ENCODE measurements around the gene KLF16. TPM values are rescaled to one million over a fixed set of nuclear protein-coding genes. Genes with fewer than 3 reads are reported as not detected.

KLF16 gene
- total RNA-seq, 5 donors from 2014 or later (not counting 1 experiment from before 2014, with no cell fraction given): 29.8 to 61.4 (median 32.7) TPM

DNA sequence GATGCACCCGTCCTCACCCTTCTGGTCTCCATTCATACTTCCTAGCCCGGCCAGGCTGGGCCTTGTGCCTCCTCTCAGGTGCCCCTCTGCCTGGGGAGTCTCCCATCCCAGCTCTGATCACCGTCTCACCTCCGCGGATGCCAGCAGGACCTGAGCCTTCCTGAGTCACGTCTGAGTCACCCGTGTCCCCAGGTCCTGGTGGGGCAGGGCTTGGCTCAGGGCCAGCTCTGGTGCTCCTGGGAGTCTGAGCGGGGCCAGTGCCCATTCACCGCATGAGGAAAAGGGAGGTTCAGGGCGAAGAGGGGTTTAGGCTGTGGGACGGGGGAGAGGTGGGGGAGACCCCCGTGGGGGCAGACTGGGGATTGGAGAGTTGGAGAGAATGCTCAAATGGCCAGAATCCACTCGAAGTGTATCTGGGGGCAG is 51.9 kb downstream of the KLF16 start:
- Histone ChIP-seq H3K27me3 (replicated peaks in 1 of 2; ENCODE audit: control insufficient read depth in 2 of 2, extremely low read depth in 1 of 2, insufficient read depth in 2 of 2, low read length in 1 of 2) (no peaks in the 10 kb centered on the region), H3K4me3 (ENCODE audit: control insufficient read depth in 1 of 2, extremely low read depth in 1 of 2, low read length in 1 of 2) (peak overlapping the region in 1 of 2 donors; percentile 65), H3K36me3 (ENCODE audit: control insufficient read depth in 2 of 2, extremely low read depth in 1 of 2, insufficient read depth in 1 of 2, low read length in 1 of 2) (peaks cover 4 to 7% of the 10 kb centered on the region in 2 donors), H3K4me1 (ENCODE audit: control insufficient read depth in 1 of 2, extremely low read depth in 1 of 2, insufficient read depth in 2 of 2, low read length in 2 of 2) (peaks cover 0 to 26% of the 10 kb centered on the region in 2 experiments), H3K9me3 (no peaks in the 10 kb centered on the region), H3K27ac (ENCODE audit: low read length) (peak overlapping the region; percentile 23)
- no peaks in the 10 kb centered on the region for H3K27me3 Mint-ChIP-seq
- 33% methylated on average over 12 of the region's 13 CpGs for whole genome bisulfite sequencing (ENCODE audit: insufficient coverage)
- peak overlapping the region; percentile 64 to 91 (median 75) for H3K4me3 Mint-ChIP-seq
- H3K9me3 Mint-ChIP-seq: no peaks in the 10 kb centered on the region
- H3K36me3 Mint-ChIP-seq: peaks cover 4% of the 10 kb centered on the region
- CTCF ChIA-PET: interaction anchor here in 1 of 2 donors (0.6 kb wide), 1 partner anchor 265 kb away, joined by 4 read pairs; no protein-coding TSS in a partner anchor
- POLR2A ChIA-PET: no interaction called here
- H3K27ac Mint-ChIP-seq: peak overlapping the region in 1 of 2 donors; percentile 55
- peaks cover 11 to 13% (median 12%) of the 10 kb centered on the region in 3 donors for H3K4me1 Mint-ChIP-seq
- peak in 10 of 35 experiments; percentile 5 to 52 (median 21) for DNase-seq
- ATAC-seq (replicated peaks in 1 of 4): no peak

- no peak overlapping the region for H3K4me3 ChIP-seq (ENCODE audit: control insufficient read depth in 1 of 2, extremely low read depth in 1 of 2, low read length in 1 of 2)
- no peaks in the 10 kb centered on the region for H3K9me3 ChIP-seq
- H3K27ac ChIP-seq (ENCODE audit: low read length): no peak overlapping the region
- DNase-seq (no peak), ATAC-seq (replicated peaks in 1 of 4) (no peak)
- POLR2A ChIA-PET: no interaction called here
- H3K4me3 Mint-ChIP-seq: peak overlapping the region; percentile 37 to 91 (median 50)
- H3K4me1 Mint-ChIP-seq: peaks cover 11 to 13% (median 12%) of the 10 kb centered on the region in 3 donors
- H3K9me3 Mint-ChIP-seq: no peaks in the 10 kb centered on the region
- WGBS (ENCODE audit: insufficient coverage): 93% methylated on average over 13 of the region's 19 CpGs
- peaks cover 0 to 26% of the 10 kb centered on the region in 2 experiments for H3K4me1 ChIP-seq (ENCODE audit: control insufficient read depth in 1 of 2, extremely low read depth in 1 of 2, insufficient read depth in 2 of 2, low read length in 2 of 2)
- no peaks in the 10 kb centered on the region for H3K27me3 Mint-ChIP-seq
- CTCF ChIA-PET: no interaction called here
- H3K27ac Mint-ChIP-seq: no peak overlapping the region
- no peaks in the 10 kb centered on the region for H3K27me3 ChIP-seq (replicated peaks in 1 of 2; ENCODE audit: control insufficient read depth in 2 of 2, extremely low read depth in 1 of 2, insufficient read depth in 2 of 2, low read length in 1 of 2)
- H3K36me3 Mint-ChIP-seq: no peaks in the 10 kb centered on the region
- H3K36me3 ChIP-seq (ENCODE audit: control insufficient read depth in 2 of 2, extremely low read depth in 1 of 2, insufficient read depth in 1 of 2, low read length in 1 of 2): no peaks in the 10 kb centered on the region
Measured at GRCh38 chr19:1810439-1811160, 52.8 kb downstream of the KLF16 start.

GRCh38 chr19:1809678-1810077 is 53.7 kb downstream of the KLF16 start:
- no peaks in the 10 kb centered on the region for H3K27me3 ChIP-seq (replicated peaks in 1 of 2; ENCODE audit: control insufficient read depth in 2 of 2, extremely low read depth in 1 of 2, insufficient read depth in 2 of 2, low read length in 1 of 2)
- DNase-seq (no peak), ATAC-seq (replicated peaks in 1 of 4) (no peak)
- H3K4me1 ChIP-seq (ENCODE audit: control insufficient read depth in 1 of 2, extremely low read depth in 1 of 2, insufficient read depth in 2 of 2, low read length in 2 of 2): peaks cover 0 to 26% of the 10 kb centered on the region in 2 experiments
- H3K4me3 ChIP-seq (ENCODE audit: control insufficient read depth in 1 of 2, extremely low read depth in 1 of 2, low read length in 1 of 2): no peak overlapping the region
- no peak overlapping the region for H3K27ac ChIP-seq (ENCODE audit: low read length)
- WGBS (ENCODE audit: insufficient coverage): 96% methylated on average over 12 of the region's 18 CpGs
- CTCF ChIA-PET: interaction anchor here in 1 of 2 donors (0.7 kb wide), 1 partner anchor 29 kb away, joined by 3 read pairs; no protein-coding TSS in a partner anchor
- Mint-ChIP-seq H3K27ac (no peak overlapping the region), H3K9me3 (no peaks in the 10 kb centered on the region), H3K4me1 (peaks cover 11 to 13% (median 12%) of the 10 kb centered on the region in 3 donors), H3K4me3 (no peak overlapping the region), H3K36me3 (no peaks in the 10 kb centered on the region), H3K27me3 (no peaks in the 10 kb centered on the region)
- no peaks in the 10 kb centered on the region for H3K36me3 ChIP-seq (ENCODE audit: control insufficient read depth in 2 of 2, extremely low read depth in 1 of 2, insufficient read depth in 1 of 2, low read length in 1 of 2)
- POLR2A ChIA-PET: no interaction called here
- no peaks in the 10 kb centered on the region for H3K9me3 ChIP-seq

DNA sequence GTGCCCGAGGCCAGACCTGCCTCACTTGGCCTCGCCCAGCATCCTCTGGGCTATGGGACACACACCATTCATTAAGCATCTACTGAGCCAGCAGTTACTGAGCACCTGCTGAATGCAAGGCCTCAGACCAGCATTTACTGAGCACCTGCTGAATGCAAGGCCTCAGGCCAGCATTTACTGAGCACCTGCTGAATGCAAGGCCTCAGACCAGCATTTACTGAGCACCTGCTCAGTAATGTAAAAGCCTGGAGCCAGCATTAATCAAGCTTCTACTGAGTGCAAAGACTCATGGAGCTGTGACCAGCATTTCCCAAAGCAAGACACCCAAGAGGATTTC is 55.0 kb downstream of the KLF16 start:
- peaks cover 0 to 20% of the 10 kb centered on the region in 2 experiments for H3K4me1 ChIP-seq (ENCODE audit: control insufficient read depth in 1 of 2, extremely low read depth in 1 of 2, insufficient read depth in 2 of 2, low read length in 2 of 2)
- Mint-ChIP-seq H3K27ac (no peak overlapping the region), H3K27me3 (no peaks in the 10 kb centered on the region), H3K9me3 (no peaks in the 10 kb centered on the region), H3K4me3 (no peak overlapping the region), H3K36me3 (no peaks in the 10 kb centered on the region), H3K4me1 (peaks cover 11 to 13% (median 12%) of the 10 kb centered on the region in 3 donors)
- DNase-seq (no peak), ATAC-seq (replicated peaks in 1 of 4) (no peak)
- H3K27ac ChIP-seq (ENCODE audit: low read length): no peak overlapping the region
- WGBS (ENCODE audit: insufficient coverage): 96% methylated on average over 2 of the region's 2 CpGs
- ChIA-PET POLR2A (no interaction called here), CTCF (no interaction called here)
- no peaks in the 10 kb centered on the region for H3K36me3 ChIP-seq (ENCODE audit: control insufficient read depth in 2 of 2, extremely low read depth in 1 of 2, insufficient read depth in 1 of 2, low read length in 1 of 2)
- H3K27me3 ChIP-seq (replicated peaks in 1 of 2; ENCODE audit: control insufficient read depth in 2 of 2, extremely low read depth in 1 of 2, insufficient read depth in 2 of 2, low read length in 1 of 2): no peaks in the 10 kb centered on the region
- no peak overlapping the region for H3K4me3 ChIP-seq (ENCODE audit: control insufficient read depth in 1 of 2, extremely low read depth in 1 of 2, low read length in 1 of 2)
- H3K9me3 ChIP-seq: no peaks in the 10 kb centered on the region

DNA sequence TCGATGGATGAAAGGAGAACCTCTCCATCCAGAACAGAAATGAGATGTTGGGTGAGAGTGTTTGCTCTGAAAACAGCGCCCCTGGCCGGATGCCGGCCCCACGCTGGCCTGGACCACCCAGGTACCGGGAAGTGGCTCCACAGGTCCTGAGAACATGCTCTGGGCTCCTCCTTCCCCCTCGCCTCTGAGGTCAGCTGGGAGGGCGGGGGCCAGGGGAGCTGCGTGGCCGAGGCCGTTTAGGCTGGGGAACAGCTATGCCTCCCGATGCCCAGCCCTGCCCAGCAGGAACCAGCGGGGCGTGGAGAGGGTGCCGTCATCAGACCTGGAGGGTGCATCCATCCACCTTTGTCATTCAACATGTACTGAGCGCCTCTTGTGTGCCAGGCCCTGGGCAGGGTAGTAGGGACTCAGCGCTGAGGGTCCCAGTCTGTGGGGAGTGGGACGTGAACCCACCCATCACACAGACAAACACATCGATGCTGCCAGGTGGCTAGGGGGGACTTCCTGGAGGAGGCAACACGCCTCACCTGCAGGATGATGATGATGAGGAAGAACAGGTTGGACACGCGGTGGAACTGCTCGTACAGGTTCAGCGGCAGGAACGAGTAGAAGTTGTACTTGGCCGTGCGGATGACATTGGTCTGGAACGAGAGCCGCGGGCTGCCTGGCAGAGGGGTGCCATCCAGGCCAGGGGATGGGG is 55.5 kb downstream of the KLF16 start:
- ATAC-seq (replicated peaks in 1 of 4): no peak
- H3K27ac ChIP-seq (ENCODE audit: low read length): no peak overlapping the region
- Mint-ChIP-seq H3K27ac (no peak overlapping the region), H3K36me3 (no peaks in the 10 kb centered on the region), H3K4me1 (peaks cover 6 to 9% (median 8%) of the 10 kb centered on the region in 3 donors), H3K4me3 (no peak overlapping the region), H3K27me3 (no peaks in the 10 kb centered on the region), H3K9me3 (no peaks in the 10 kb centered on the region)
- peaks cover 0 to 14% of the 10 kb centered on the region in 2 experiments for H3K4me1 ChIP-seq (ENCODE audit: control insufficient read depth in 1 of 2, extremely low read depth in 1 of 2, insufficient read depth in 2 of 2, low read length in 2 of 2)
- ChIA-PET POLR2A (no interaction called here), CTCF (interaction anchor here in 1 of 2 donors (0.6 to 0.7 kb wide), 2 partner anchors 650 to 1415 kb away, joined by 4 to 5 read pairs; no protein-coding TSS in a partner anchor)
- no peak overlapping the region for H3K4me3 ChIP-seq (ENCODE audit: control insufficient read depth in 1 of 2, extremely low read depth in 1 of 2, low read length in 1 of 2)
- no peak for DNase-seq
- WGBS (ENCODE audit: insufficient coverage): 95% methylated on average over 21 of the region's 30 CpGs
- H3K9me3 ChIP-seq: no peaks in the 10 kb centered on the region
- H3K36me3 ChIP-seq (ENCODE audit: control insufficient read depth in 2 of 2, extremely low read depth in 1 of 2, insufficient read depth in 1 of 2, low read length in 1 of 2): no peaks in the 10 kb centered on the region
- H3K27me3 ChIP-seq (replicated peaks in 1 of 2; ENCODE audit: control insufficient read depth in 2 of 2, extremely low read depth in 1 of 2, insufficient read depth in 2 of 2, low read length in 1 of 2): no peaks in the 10 kb centered on the region

- Histone ChIP-seq H3K27me3 (replicated peaks in 1 of 2; ENCODE audit: control insufficient read depth in 2 of 2, extremely low read depth in 1 of 2, insufficient read depth in 2 of 2, low read length in 1 of 2) (no peaks in the 10 kb centered on the region), H3K27ac (ENCODE audit: low read length) (no peak overlapping the region), H3K4me3 (ENCODE audit: control insufficient read depth in 1 of 2, extremely low read depth in 1 of 2, low read length in 1 of 2) (no peak overlapping the region), H3K36me3 (ENCODE audit: control insufficient read depth in 2 of 2, extremely low read depth in 1 of 2, insufficient read depth in 1 of 2, low read length in 1 of 2) (no peaks in the 10 kb centered on the region), H3K9me3 (no peaks in the 10 kb centered on the region), H3K4me1 (ENCODE audit: control insufficient read depth in 1 of 2, extremely low read depth in 1 of 2, insufficient read depth in 2 of 2, low read length in 2 of 2) (peaks cover 0 to 12% of the 10 kb centered on the region in 2 experiments)
- 86% methylated on average over 26 of the region's 28 CpGs for WGBS (ENCODE audit: insufficient coverage)
- no peaks in the 10 kb centered on the region for H3K27me3 Mint-ChIP-seq
- no peaks in the 10 kb centered on the region for H3K36me3 Mint-ChIP-seq
- H3K27ac Mint-ChIP-seq: no peak overlapping the region
- no peak for ATAC-seq (replicated peaks in 1 of 4)
- no peak for DNase-seq
- ChIA-PET POLR2A (no interaction called here), CTCF (interaction anchor here in 1 of 2 donors (0.6 to 0.7 kb wide), 2 partner anchors 650 to 1416 kb away, joined by 4 to 5 read pairs; no protein-coding TSS in a partner anchor)
- peaks cover 0 to 3% (median 3%) of the 10 kb centered on the region in 3 donors for H3K4me1 Mint-ChIP-seq
- no peaks in the 10 kb centered on the region for H3K9me3 Mint-ChIP-seq
- H3K4me3 Mint-ChIP-seq: no peak overlapping the region
Measured at GRCh38 chr19:1807030-1807694, 56.2 kb downstream of the KLF16 start.
